ENCODE measurements around the gene MRGPRG. TPM values are rescaled to one million over a fixed set of nuclear protein-coding genes. Genes with fewer than 3 reads are reported as not detected.

Gene MRGPRG
- total RNA-seq, 2 experiments from 2014 or later, result not detected

- CTCF ChIA-PET, result no interaction called here
These were observed 37.7 kb downstream of the MRGPRG start for GRCh38 chr11:3180869-3181268.

GRCh38 chr11:3178349-3178748, 40.3 kb downstream of the MRGPRG start:
- CTCF ChIA-PET, result no interaction called here
- POLR2A ChIA-PET, result no interaction called here

More at GRCh38 chr11:3180869-3181268, 37.7 kb downstream of the MRGPRG start:
- POLR2A ChIA-PET, result no interaction called here

- ChIA-PET CTCF (no interaction called here), POLR2A (no interaction called here)
These were observed 40.7 kb downstream of the MRGPRG start for GRCh38 chr11:3177931-3178330.

GRCh38 chr11:3176487-3176886, 42.1 kb downstream of the MRGPRG start:
- CTCF ChIA-PET, result no interaction called here

GRCh38 chr11:3175194-3175593, 43.4 kb downstream of the MRGPRG start:
- POLR2A ChIA-PET, result no interaction called here
- CTCF ChIA-PET, result no interaction called here

More at GRCh38 chr11:3176487-3176886, 42.1 kb downstream of the MRGPRG start:
- POLR2A ChIA-PET, result no interaction called here

GRCh38 chr11:3174387-3174786, 44.2 kb downstream of the MRGPRG start:
- POLR2A ChIA-PET, result no interaction called here
- CTCF ChIA-PET, result no interaction called here

- ChIA-PET CTCF (no interaction called here), POLR2A (no interaction called here)
These were observed 44.8 kb downstream of the MRGPRG start for GRCh38 chr11:3173795-3174194.

GRCh38 chr11:3171931-3172560, 46.6 kb downstream of the MRGPRG start:
- ChIA-PET CTCF (interaction anchor here (1.5 kb wide), 1 partner anchor 9 kb away, joined by 3 read pairs; no protein-coding TSS in a partner anchor), POLR2A (no interaction called here)

- POLR2A ChIA-PET, result no interaction called here
These were observed 47.6 kb downstream of the MRGPRG start for GRCh38 chr11:3170756-3171650.

GRCh38 chr11:3170044-3170755, 48.4 kb downstream of the MRGPRG start:
- POLR2A ChIA-PET, result no interaction called here
- CTCF ChIA-PET, result no interaction called here

More at GRCh38 chr11:3170756-3171650, 47.6 kb downstream of the MRGPRG start:
- CTCF ChIA-PET, result no interaction called here

GRCh38 chr11:3169255-3170043, 49.2 kb downstream of the MRGPRG start:
- ChIA-PET CTCF (interaction anchor here (0.6 kb wide), 1 partner anchor 71 kb away, joined by 3 read pairs; no protein-coding TSS in a partner anchor), POLR2A (interaction anchor here (0.6 kb wide), 1 partner anchor 73 kb away, joined by 3 read pairs; no protein-coding TSS in a partner anchor)

GRCh38 chr11:3168742-3169254, 49.8 kb downstream of the MRGPRG start:
- ChIA-PET POLR2A (interaction anchor here (0.6 kb wide), 1 partner anchor 73 kb away, joined by 3 read pairs; no protein-coding TSS in a partner anchor), CTCF (interaction anchor here (0.6 kb wide), 1 partner anchor 412 kb away, joined by 3 read pairs; no protein-coding TSS in a partner anchor)

Other genes starting within 250 kb of the MRGPRG start
- gene NAP1L4, start 226.5 kb downstream of the MRGPRG start, total RNA-seq, result 100 to 1,000 TPM; 235 to 251 TPM
- gene CARS1, start 161.4 kb downstream of the MRGPRG start, total RNA-seq, result 10 to 100 TPM; 92.4 to 96.8 TPM
- gene OSBPL5, start 53.5 kb downstream of the MRGPRG start, total RNA-seq, result 1 to 10 TPM; 2.8 to 3.4 TPM
- gene MRGPRE, start 13.6 kb upstream of the MRGPRG start, total RNA-seq, result not detected
- gene ZNF195, start 160.3 kb upstream of the MRGPRG start, total RNA-seq, result 10 to 100 TPM; 40.9 to 41.8 TPM

All from activated CD8-positive, alpha-beta memory T cell treated with anti-CD3 and anti-CD28 coated beads for 36 hours (primary cell).